Measurements from ENCODE around the gene BMPR1B.
A peak's percentile ranks its signal among the peaks of the same experiment; 100 is the strongest.

The BMPR1B gene

GRCh38 chr4:95190751-95191436, 433.1 kb downstream of the BMPR1B start:
- TF ChIP-seq, protein P1, sequence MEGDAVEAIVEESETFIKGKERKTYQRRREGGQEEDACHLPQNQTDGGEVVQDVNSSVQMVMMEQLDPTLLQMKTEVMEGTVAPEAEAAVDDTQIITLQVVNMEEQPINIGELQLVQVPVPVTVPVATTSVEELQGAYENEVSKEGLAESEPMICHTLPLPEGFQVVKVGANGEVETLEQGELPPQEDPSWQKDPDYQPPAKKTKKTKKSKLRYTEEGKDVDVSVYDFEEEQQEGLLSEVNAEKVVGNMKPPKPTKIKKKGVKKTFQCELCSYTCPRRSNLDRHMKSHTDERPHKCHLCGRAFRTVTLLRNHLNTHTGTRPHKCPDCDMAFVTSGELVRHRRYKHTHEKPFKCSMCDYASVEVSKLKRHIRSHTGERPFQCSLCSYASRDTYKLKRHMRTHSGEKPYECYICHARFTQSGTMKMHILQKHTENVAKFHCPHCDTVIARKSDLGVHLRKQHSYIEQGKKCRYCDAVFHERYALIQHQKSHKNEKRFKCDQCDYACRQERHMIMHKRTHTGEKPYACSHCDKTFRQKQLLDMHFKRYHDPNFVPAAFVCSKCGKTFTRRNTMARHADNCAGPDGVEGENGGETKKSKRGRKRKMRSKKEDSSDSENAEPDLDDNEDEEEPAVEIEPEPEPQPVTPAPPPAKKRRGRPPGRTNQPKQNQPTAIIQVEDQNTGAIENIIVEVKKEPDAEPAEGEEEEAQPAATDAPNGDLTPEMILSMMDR (IDR thresholded peaks at IDR 0.05; ENCODE audit: low read length, missing control alignments): no peak
- no peak for DNase-seq (ENCODE audit: low read depth)
- no peak overlapping the region for H3K4me3 ChIP-seq (replicated peaks; ENCODE audit: low read depth, low read length)

GRCh38 chr4:95191537-95191936, 433.8 kb downstream of the BMPR1B start:
- no peak overlapping the region for H3K4me3 ChIP-seq (replicated peaks; ENCODE audit: low read depth, low read length)
- TF ChIP-seq, protein P1 (IDR thresholded peaks at IDR 0.05; ENCODE audit: low read length, missing control alignments): no peak
- no peak for DNase-seq (ENCODE audit: low read depth)

- no peak for DNase-seq (ENCODE audit: low read depth)
- TF ChIP-seq, protein P1 (IDR thresholded peaks at IDR 0.05; ENCODE audit: low read length, missing control alignments): no peak
- no peak overlapping the region for H3K4me3 ChIP-seq (replicated peaks; ENCODE audit: low read depth, low read length)
Measured at GRCh38 chr4:95193391-95194224, 435.9 kb downstream of the BMPR1B start.

GRCh38 chr4:95197353-95197752, 439.6 kb downstream of the BMPR1B start:
- no peak overlapping the region for H3K4me3 ChIP-seq (replicated peaks; ENCODE audit: low read depth, low read length)
- TF ChIP-seq, protein P1 (IDR thresholded peaks at IDR 0.05; ENCODE audit: low read length, missing control alignments): no peak

DNA sequence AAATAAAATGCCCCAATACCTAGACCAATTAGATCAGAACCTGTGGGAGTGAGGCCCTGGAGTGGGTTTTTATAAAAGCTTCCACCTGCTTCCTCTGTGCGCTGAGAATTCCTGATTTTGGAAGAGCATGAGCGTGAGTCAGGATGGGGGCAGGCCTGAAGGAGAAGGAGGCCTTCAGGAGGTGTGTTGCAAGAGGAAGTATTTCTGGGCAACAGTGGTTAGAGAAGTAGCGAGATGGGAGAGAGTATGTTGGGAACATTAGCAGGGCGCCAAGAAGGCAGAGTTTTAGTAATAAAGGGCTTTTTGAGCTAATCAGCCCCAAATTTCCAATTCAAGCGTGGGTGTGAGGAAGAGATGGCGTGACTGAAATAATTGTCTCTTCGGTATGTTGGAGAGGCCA, 441.2 kb downstream of the BMPR1B start:
- no peak overlapping the region for H3K4me3 ChIP-seq (replicated peaks; ENCODE audit: low read depth, low read length)
- TF ChIP-seq, protein P1 (IDR thresholded peaks at IDR 0.05; ENCODE audit: low read length, missing control alignments): no peak
- peak; percentile 27 for DNase-seq (ENCODE audit: low read depth)

More at GRCh38 chr4:95197353-95197752, 439.6 kb downstream of the BMPR1B start:
- DNase-seq (ENCODE audit: low read depth): no peak

DNA sequence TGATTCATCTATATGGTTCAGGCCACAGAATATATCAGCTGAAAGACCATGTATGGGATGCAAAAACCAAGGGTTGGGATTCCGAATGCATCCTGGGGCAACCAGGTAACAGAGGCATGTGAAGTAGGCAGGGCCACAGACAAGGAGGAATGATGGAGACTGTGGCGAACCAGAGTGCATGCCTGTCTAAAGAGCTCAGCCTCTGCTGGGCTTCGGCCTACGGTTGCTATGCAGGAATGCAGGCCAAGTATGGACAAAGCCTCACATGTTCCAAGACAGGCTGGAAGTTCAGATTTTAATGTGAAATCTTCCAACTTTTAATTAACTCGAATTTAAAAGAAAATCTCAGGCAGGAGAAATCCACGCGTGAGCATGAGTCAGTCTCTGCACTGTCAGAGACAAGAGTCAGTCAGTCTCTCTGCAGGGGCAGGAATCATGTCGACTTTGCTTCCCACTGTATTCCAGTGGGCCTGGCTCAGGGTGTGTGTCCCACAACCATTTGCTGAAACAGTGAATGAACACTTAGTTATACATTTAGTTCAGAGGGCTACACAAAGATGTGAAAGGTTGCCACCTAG, 446.6 kb downstream of the BMPR1B start:
- DNase-seq (ENCODE audit: low read depth): peak; percentile 4
- H3K4me3 ChIP-seq (replicated peaks; ENCODE audit: low read depth, low read length): no peak overlapping the region
- TF ChIP-seq, protein P1 (IDR thresholded peaks at IDR 0.05; ENCODE audit: low read length, missing control alignments): no peak
